GM21423 (cell line): ENCODE data around the gene MAML3.

Experiments
- ATAC-seq: cut with Tn5 transposase; IDR thresholded peaks from one replicate; pipeline ENCODE4 v1.9.1; 2021; ENCODE audit warnings: mild to moderate bottlenecking, moderate library complexity; ENCODE audit not compliant: unreplicated experiment

MAML3 gene

DNA sequence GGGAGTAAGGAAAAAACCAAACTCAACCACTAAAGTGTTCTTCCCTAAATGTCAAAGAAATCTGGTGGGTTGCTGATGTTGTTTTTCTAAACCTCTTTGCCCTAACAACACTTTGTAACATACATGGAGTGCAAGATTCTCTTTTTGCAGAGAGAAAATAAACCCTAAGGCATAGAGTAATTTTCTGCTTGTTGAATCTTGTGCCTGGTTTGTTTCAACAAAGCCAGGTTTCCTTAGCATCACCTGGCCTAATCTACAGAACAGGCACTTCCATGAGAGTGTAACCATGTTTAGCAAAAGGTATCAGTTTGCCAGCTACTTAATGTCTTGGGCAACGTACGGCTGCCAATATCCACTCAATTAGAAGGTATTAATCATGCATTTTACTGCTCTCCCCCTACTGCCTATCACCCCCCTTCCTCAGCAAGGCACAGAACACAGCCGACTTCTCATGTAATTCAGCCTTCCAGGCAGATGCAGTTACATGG lies 219.2 kb downstream of the MAML3 start:
- ATAC-seq: no peak

DNA sequence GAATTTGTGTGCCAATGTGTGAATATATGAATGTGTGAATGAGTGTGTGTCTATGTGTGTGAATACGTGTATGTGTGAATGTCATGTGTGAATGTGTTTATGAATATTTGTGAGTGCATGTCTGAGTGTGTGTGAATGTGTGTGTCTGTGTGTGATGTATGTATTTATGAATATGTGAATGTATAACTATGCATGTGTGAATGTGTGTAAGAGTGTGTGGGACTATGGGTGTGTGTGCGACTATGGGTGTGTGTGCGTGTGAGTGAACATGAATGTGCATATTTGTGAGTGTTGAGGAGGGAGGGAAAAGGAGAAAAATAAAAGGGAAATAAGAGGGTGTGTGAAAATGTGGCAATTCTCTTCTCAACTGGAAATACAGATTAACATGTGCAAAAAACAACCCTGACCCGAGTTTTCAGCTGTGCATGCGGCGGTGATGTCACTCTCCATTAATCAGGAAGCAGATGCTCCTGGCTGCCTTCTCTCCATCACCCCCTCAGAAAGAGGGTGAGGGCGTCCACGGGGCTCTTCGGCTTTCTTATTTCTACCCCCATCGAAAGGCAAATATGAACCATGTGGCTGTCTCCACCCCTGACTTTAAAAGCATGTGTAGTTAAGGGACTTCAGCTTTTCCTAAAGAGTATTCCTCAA lies 219.8 kb downstream of the MAML3 start:
- no peak for ATAC-seq

DNA sequence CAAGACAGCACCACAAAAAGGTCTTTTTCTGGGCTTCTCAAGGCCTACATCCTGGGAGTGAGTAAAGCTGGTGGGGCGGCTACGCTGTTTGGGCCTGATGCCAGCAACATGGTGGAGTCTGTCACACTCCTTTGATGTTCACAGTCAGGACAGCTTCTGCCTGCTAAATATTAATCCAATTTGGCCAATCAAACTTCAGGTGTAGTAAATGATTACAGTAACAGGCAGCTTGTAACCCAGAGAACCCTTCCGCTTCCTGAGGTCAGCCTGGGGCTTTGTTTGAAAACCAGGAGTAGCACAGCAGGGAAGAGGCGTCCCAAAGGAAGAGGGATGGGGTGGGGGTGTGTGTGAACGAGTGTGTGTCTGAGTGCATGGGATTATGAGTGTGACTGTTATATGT lies 220.4 kb downstream of the MAML3 start:
- ATAC-seq: peak; percentile 49

- no peak for ATAC-seq
Observed at GRCh38 chr4:139933104-139933503, 220.9 kb downstream of the MAML3 start.

DNA sequence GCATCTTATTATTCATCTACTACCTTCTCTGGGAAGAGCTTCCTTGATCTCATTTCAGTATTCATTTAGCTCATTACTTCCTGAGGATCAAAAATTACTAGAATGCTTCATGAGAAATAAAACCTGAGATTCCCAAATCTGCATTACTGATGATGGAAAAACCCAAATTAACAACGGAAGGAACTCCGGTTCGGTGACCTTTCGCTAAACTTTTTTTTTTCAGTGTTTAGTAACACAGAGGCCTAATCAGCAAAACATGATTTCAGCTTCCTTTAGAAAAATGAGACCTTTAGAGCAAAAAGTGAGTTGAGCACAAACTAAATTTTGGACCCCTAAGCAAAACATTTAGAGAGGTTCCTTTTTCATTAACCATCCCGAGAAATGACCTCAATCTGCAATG lies 229.2 kb downstream of the MAML3 start:
- no peak for ATAC-seq

DNA sequence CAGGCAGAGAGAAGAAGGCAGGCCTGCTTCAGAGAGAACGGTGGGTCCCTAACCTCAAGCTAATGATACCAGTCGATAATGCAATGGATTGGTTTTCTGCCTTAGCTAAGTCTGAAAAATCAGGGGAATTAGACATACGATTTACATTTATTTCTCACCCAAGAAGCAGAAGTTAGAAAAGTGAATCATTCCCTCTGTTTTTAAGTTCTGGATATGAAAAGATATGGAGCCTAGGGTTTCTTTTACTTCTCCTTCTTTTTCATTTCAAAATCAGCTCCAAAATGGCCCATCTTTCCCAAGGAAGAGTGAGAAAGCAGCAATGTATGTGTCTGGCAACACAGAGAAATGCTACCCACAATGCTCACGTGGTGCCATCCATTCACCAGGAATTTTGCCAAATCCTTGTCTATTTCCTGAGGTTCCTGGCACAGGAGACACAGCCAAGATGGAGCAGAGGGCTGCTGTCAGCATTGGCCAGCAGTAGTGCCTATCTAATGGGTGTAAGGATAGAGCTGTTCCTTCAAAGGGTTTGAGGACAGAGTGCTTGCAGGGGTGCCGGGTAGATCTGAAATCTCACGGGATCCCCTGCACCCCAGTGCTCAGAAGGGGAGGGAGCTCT lies 231.5 kb downstream of the MAML3 start:
- no peak for ATAC-seq

- no peak for ATAC-seq
Observed at GRCh38 chr4:139921429-139922184, 232.4 kb downstream of the MAML3 start.

GRCh38 chr4:139920486-139921002 lies 233.4 kb downstream of the MAML3 start:
- ATAC-seq: no peak

- no peak for ATAC-seq
Observed at GRCh38 chr4:139919521-139919920, 234.5 kb downstream of the MAML3 start.

- ATAC-seq: no peak
Observed at GRCh38 chr4:139919004-139919403, 235.0 kb downstream of the MAML3 start.

GRCh38 chr4:139918591-139918990 lies 235.4 kb downstream of the MAML3 start:
- no peak for ATAC-seq

GRCh38 chr4:139917896-139918295 lies 236.1 kb downstream of the MAML3 start:
- ATAC-seq: no peak

GRCh38 chr4:139916041-139916440 lies 237.9 kb downstream of the MAML3 start:
- ATAC-seq: no peak

GRCh38 chr4:139915037-139915436 lies 238.9 kb downstream of the MAML3 start:
- ATAC-seq: no peak

DNA sequence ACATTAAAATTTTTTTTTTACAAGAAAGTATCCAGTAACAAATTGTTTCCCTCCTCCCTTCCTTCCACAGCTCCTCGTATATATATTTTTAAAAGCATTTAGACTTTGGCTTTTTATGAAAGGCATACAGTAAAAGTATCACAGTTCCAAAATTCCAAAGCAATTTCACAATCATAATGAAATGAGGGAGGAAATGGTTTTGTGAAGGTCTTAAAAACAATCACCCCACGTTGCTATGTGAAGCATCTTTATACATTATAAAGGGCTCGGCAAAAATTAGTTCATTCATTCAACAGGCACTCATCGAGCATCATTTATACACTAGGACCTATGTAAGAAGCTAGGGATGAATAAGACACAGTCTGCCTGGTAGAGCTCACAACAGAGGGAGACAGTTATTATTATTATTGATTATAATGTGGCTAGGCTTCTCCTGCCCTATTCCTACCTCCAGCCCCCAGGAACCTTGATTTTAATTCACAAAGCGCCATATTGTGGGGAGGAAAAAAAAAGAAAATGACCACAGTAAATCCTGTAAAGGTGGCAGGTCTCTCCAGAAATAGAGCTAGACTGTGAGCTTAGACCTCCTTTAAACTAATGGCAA lies 239.9 kb downstream of the MAML3 start:
- ATAC-seq: no peak

GRCh38 chr4:139913398-139913990 lies 240.5 kb downstream of the MAML3 start:
- ATAC-seq: no peak

GRCh38 chr4:139912445-139912844 lies 241.5 kb downstream of the MAML3 start:
- ATAC-seq: no peak

- no peak for ATAC-seq
Observed at GRCh38 chr4:139910106-139910505, 243.9 kb downstream of the MAML3 start.

- no peak for ATAC-seq
Observed at GRCh38 chr4:139908636-139909437, 245.1 kb downstream of the MAML3 start.
